Measurements from ENCODE around the gene ZFAND6.

The ZFAND6 gene

DNA sequence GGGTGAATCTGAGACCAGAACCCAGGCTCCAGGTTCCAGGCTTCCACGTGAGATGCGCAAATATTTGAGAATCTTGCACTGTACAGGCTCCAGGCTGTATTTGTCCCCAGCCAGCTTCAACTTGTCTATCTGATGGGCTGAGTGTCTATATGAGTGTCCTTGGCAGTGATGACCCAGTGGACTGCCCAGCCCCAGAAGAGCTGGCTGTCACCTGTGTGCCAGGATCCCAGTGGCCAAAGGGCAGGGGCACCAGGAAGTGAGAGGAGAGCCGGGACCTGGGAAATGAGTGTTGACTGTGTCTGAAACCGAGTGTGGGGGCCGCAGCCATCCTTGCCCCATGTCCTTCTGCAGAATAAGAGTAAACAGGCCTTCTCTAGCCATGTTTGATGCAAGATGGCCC lies 103.7 kb downstream of the ZFAND6 start:
- Histone ChIP-seq H3K9me2 (replicated peaks; ENCODE audit: low read depth, low read length) (no peaks in the 10 kb centered on the region), H2AFZ (ENCODE audit: low read length) (no peak overlapping the region), H3K4me3 (ENCODE audit: low read length, poor library complexity, severe bottlenecking) (no peak overlapping the region), H4K20me1 (ENCODE audit: insufficient read depth, low read length, poor library complexity, severe bottlenecking) (no peaks in the 10 kb centered on the region), H3K9me3 (ENCODE audit: insufficient read depth, low read depth, low read length) (no peaks in the 10 kb centered on the region), H3K27me3 (ENCODE audit: insufficient read depth, low read length, poor library complexity, severe bottlenecking) (no peaks in the 10 kb centered on the region), H3K79me2 (ENCODE audit: insufficient read depth, low read length) (no peaks in the 10 kb centered on the region), H3K9ac (ENCODE audit: low read depth, low read length, poor library complexity, severe bottlenecking) (no peak overlapping the region), H3K36me3 (ENCODE audit: insufficient read depth, low read length) (0 out of 2 replicates have a peak, but pooled peaks cover 10% of the 10 kb centered on the region), H3K4me2 (ENCODE audit: low read depth, low read length, poor library complexity, severe bottlenecking) (no peak overlapping the region), H3F3A (ENCODE audit: low read depth) (no peaks in the 10 kb centered on the region), H3K4me1 (ENCODE audit: insufficient read depth, low read length, poor library complexity, severe bottlenecking) (peaks cover 34% of the 10 kb centered on the region)
- no peak for TF ChIP-seq EZH2phosphoT487 (IDR thresholded peaks at IDR 0.05; ENCODE audit: borderline replicate concordance)
- TF ChIP-seq, protein P1, sequence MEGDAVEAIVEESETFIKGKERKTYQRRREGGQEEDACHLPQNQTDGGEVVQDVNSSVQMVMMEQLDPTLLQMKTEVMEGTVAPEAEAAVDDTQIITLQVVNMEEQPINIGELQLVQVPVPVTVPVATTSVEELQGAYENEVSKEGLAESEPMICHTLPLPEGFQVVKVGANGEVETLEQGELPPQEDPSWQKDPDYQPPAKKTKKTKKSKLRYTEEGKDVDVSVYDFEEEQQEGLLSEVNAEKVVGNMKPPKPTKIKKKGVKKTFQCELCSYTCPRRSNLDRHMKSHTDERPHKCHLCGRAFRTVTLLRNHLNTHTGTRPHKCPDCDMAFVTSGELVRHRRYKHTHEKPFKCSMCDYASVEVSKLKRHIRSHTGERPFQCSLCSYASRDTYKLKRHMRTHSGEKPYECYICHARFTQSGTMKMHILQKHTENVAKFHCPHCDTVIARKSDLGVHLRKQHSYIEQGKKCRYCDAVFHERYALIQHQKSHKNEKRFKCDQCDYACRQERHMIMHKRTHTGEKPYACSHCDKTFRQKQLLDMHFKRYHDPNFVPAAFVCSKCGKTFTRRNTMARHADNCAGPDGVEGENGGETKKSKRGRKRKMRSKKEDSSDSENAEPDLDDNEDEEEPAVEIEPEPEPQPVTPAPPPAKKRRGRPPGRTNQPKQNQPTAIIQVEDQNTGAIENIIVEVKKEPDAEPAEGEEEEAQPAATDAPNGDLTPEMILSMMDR (conservative IDR thresholded peaks at IDR 0.05; ENCODE audit: low read length): no peak

DNA sequence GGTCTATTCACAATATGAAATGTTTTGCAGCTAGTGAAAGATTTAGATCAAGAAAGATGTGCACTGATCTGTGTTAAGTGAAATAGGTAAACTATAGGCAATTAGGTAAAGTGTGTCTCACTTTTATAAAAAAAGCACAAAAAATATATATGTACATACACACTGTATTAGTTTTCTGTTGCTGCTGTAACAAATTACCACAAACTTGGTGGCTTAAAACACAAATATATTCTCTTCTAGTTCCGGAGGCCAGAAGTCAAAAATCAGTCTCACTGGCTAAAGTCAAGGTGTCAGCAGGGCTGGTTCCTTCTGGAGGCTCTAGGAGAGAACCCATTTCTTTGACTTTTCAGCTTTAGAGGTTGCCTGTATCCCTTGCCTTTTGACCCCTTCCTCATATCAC lies 104.4 kb downstream of the ZFAND6 start:
- H3K4me1 ChIP-seq (ENCODE audit: insufficient read depth, low read length, poor library complexity, severe bottlenecking): peaks cover 29% of the 10 kb centered on the region
- H3K9me2 ChIP-seq (replicated peaks; ENCODE audit: low read depth, low read length): no peaks in the 10 kb centered on the region
- H3K4me3 ChIP-seq (ENCODE audit: low read length, poor library complexity, severe bottlenecking): no peak overlapping the region
- H3F3A ChIP-seq (ENCODE audit: low read depth): no peaks in the 10 kb centered on the region
- H2AFZ ChIP-seq (ENCODE audit: low read length): no peak overlapping the region
- TF ChIP-seq EZH2phosphoT487 (IDR thresholded peaks at IDR 0.05; ENCODE audit: borderline replicate concordance): no peak
- TF ChIP-seq, protein P1 (conservative IDR thresholded peaks at IDR 0.05; ENCODE audit: low read length): no peak
- H3K9me3 ChIP-seq (ENCODE audit: insufficient read depth, low read depth, low read length): no peaks in the 10 kb centered on the region
- H4K20me1 ChIP-seq (ENCODE audit: insufficient read depth, low read length, poor library complexity, severe bottlenecking): no peaks in the 10 kb centered on the region
- no peak overlapping the region for H3K4me2 ChIP-seq (ENCODE audit: low read depth, low read length, poor library complexity, severe bottlenecking)
- H3K79me2 ChIP-seq (ENCODE audit: insufficient read depth, low read length): no peaks in the 10 kb centered on the region
- no peaks in the 10 kb centered on the region for H3K27me3 ChIP-seq (ENCODE audit: insufficient read depth, low read length, poor library complexity, severe bottlenecking)
- 0 out of 2 replicates have a peak, but pooled peaks cover 10% of the 10 kb centered on the region for H3K36me3 ChIP-seq (ENCODE audit: insufficient read depth, low read length)
- no peak overlapping the region for H3K9ac ChIP-seq (ENCODE audit: low read depth, low read length, poor library complexity, severe bottlenecking)

DNA sequence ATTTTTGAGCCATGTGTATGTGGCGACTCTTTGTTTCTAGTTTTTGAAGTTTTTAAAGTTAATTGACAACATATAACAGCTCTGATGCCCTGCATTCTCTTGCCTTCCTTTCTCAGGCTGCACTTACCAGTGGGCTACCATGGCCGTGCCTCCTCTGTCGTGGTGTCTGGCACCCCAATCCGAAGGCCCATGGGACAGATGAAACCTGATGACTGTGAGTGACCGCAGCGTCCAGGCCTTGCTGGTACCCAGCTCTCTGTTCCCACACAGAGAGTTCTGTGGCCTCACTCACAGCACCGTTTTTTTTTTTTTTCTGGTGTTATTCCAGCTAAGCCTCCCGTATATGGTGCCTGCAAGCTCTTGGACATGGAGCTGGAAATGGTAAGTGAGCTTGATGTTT lies 108.5 kb downstream of the ZFAND6 start:
- H2AFZ ChIP-seq (ENCODE audit: low read length): no peak overlapping the region
- TF ChIP-seq, protein P1 (conservative IDR thresholded peaks at IDR 0.05; ENCODE audit: low read length): no peak
- TF ChIP-seq EZH2phosphoT487 (IDR thresholded peaks at IDR 0.05; ENCODE audit: borderline replicate concordance): no peak
- H4K20me1 ChIP-seq (ENCODE audit: insufficient read depth, low read length, poor library complexity, severe bottlenecking): no peaks in the 10 kb centered on the region
- no peak overlapping the region for H3K4me3 ChIP-seq (ENCODE audit: low read length, poor library complexity, severe bottlenecking)
- H3K27me3 ChIP-seq (ENCODE audit: insufficient read depth, low read length, poor library complexity, severe bottlenecking): no peaks in the 10 kb centered on the region
- no peaks in the 10 kb centered on the region for H3F3A ChIP-seq (ENCODE audit: low read depth)
- no peaks in the 10 kb centered on the region for H3K9me3 ChIP-seq (ENCODE audit: insufficient read depth, low read depth, low read length)
- H3K4me2 ChIP-seq (ENCODE audit: low read depth, low read length, poor library complexity, severe bottlenecking): no peak overlapping the region
- H3K4me1 ChIP-seq (ENCODE audit: insufficient read depth, low read length, poor library complexity, severe bottlenecking): no peaks in the 10 kb centered on the region
- H3K36me3 ChIP-seq (ENCODE audit: insufficient read depth, low read length): peaks cover under 1% of the 10 kb centered on the region; the same call in 1 of the 2 replicates
- no peak overlapping the region for H3K9ac ChIP-seq (ENCODE audit: low read depth, low read length, poor library complexity, severe bottlenecking)
- no peaks in the 10 kb centered on the region for H3K9me2 ChIP-seq (replicated peaks; ENCODE audit: low read depth, low read length)
- no peaks in the 10 kb centered on the region for H3K79me2 ChIP-seq (ENCODE audit: insufficient read depth, low read length)
